Astrocyte of the spinal cord (primary cell): ENCODE measurements around the gene ARAP3.

Source experiments
- DNase-seq: peaks from one replicate; pipeline ENCODE4 v3.0.0; 2011; ENCODE audit warnings: low read depth, low spot score
- H3K4me3 ChIP-seq: 2 replicates; pipeline ENCODE4 v1.5.1; 2011; ENCODE audit warnings: low read depth, mild to moderate bottlenecking, low read length, moderate library complexity
- in situ Hi-C: cut with HindIII; loops from 2 replicates; pipeline ENCODE4 v1.10.0; 2017; ENCODE audit warnings: low sequenced_read_pairs
- TF ChIP-seq, protein P1 (sequence below): IDR thresholded peaks from 2 replicates; pipeline ENCODE4 v1.5.1; 2012; ENCODE audit warnings: low read depth, mild to moderate bottlenecking, low read length, inconsistent platforms

Gene ARAP3

DNA sequence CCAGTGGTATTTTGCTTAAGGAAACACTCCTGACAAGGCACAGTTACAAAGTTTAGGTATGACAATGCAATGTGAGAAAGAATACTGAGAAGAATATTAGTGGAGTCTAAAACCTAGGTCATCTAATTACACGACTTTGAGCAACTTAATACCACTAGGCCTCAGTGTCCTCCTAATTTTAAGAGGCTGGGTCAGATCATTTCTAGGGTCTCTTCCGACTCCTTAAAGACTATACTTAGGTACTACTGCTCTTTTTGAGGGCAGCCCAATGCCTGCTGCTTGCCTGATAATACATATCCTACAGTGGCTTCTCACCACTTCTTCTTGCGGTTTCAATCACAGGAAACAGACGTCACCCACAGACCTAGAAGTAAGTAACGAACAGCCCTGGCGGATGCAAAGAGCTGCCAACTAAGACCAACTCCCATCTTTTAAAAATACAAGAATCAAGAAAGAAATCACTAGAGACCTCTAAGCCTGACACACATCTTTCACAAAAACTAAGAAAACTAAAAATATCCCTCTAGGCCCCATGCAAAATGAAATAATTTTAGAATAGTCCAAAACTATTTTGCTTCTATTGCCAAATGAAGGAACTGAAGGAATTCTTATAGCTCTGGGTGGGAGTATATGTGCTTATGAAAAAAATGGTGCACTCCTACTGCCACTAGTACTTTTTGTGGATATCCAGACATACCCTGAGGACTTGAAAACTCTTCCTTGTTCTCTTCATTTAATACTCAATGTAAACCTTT is 76.3 kb downstream of the ARAP3 start:
- no peak overlapping the region for H3K4me3 ChIP-seq
- DNase-seq, result peak; percentile 38
- TF ChIP-seq, protein P1, sequence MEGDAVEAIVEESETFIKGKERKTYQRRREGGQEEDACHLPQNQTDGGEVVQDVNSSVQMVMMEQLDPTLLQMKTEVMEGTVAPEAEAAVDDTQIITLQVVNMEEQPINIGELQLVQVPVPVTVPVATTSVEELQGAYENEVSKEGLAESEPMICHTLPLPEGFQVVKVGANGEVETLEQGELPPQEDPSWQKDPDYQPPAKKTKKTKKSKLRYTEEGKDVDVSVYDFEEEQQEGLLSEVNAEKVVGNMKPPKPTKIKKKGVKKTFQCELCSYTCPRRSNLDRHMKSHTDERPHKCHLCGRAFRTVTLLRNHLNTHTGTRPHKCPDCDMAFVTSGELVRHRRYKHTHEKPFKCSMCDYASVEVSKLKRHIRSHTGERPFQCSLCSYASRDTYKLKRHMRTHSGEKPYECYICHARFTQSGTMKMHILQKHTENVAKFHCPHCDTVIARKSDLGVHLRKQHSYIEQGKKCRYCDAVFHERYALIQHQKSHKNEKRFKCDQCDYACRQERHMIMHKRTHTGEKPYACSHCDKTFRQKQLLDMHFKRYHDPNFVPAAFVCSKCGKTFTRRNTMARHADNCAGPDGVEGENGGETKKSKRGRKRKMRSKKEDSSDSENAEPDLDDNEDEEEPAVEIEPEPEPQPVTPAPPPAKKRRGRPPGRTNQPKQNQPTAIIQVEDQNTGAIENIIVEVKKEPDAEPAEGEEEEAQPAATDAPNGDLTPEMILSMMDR, result no peak

DNA sequence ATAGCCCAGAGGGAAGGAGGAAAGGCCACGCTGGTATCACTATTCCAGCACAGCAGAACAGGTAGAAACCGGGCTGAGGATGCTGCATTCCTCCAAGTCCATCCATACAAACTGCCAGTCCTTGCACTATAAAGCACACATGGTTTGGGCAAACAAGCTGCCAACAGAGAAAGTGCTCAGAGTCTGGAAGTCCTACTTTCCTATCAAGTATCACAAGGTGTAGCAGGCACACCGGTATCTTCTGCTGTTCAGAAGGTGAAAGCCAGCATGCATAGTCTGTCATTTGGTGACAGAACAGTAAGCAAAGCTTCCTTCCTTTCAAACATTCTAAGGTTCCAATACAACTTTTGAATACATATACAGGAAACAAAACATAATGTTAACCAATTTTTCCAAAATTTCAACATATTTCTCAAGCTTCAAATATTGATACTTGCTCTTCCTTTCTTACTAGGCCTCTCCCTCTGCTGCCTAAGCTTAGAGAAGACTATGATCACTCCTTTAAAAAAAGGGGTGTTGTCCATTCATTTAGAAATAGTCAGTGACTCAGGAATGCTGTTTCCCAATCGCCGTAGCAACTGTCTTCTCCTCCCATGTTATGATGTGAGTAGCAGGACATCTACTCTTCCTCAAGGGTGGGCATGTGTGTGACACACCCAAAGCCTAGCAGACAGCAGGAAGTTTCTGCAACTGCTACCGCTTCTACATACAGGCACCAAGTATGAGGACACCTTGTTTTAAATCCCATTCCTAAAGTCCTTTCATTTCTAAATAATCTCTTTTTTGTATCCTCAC is 77.9 kb downstream of the ARAP3 start:
- peak; percentile 87 for DNase-seq
- TF ChIP-seq, protein P1, result no peak
- no peak overlapping the region for H3K4me3 ChIP-seq
- in situ Hi-C loops, result no loop called here

More for the DNA sequence above, 76.3 kb downstream of the ARAP3 start:
- in situ Hi-C loops, result no loop called here
